Left kidney (tissue), 8 donors: ENCODE results near the gene JPH3. TPM values are rescaled to one million over a fixed set of nuclear protein-coding genes. Genes with fewer than 3 reads are reported as not detected.
A peak's percentile ranks its signal among the peaks of the same experiment; 100 is the strongest.

ENCODE experiments used
- DNase-seq: peaks from one replicate; pipeline ENCODE4 v3.0.0-alpha.2; 2013
- long read RNA-seq, 8 donors: transcript quantifications; one replicate each; lab custom pipeline, GENCODE V29; 2026
- polyA plus RNA-seq: library from polyadenylated mRNA; unstranded; fragments of 120-200 nt; gene quantifications from one replicate; pipeline ENCODE4 v1.2.1, GENCODE V29; 2013; ENCODE audit not compliant: insufficient read length

JPH3 gene
- polyA plus RNA-seq: 0.76 TPM
- long read RNA-seq, donor 1: 0 reads
- long read RNA-seq, donor 2: 0 reads
- long read RNA-seq, donor 3: 0 reads
- long read RNA-seq, donor 4: 0 reads
- long read RNA-seq, donor 5: 0 reads
- long read RNA-seq, donor 6: 0 reads
- long read RNA-seq, donor 7: 0 reads
- long read RNA-seq, donor 8: 0 reads

- DNase-seq: no peak
These were observed at the start of gene JPH3 for GRCh38 chr16:87602001-87602775. Gene JPH3 (plus strand): TSS chr16:87602508. CDS start chr16:87603147, 639 bp downstream.

- DNase-seq: no peak
These were observed 49.3 kb upstream of the JPH3 start for GRCh38 chr16:87552772-87553573.

GRCh38 chr16:87554754-87555427 lies 47.4 kb upstream of the JPH3 start:
- no peak for DNase-seq

- DNase-seq: no peak
These were observed 46.7 kb upstream of the JPH3 start for GRCh38 chr16:87555647-87556046.

GRCh38 chr16:87556941-87557459 lies 45.3 kb upstream of the JPH3 start:
- peak; percentile 57 for DNase-seq

GRCh38 chr16:87558682-87559081 lies 43.6 kb upstream of the JPH3 start:
- DNase-seq: no peak

- no peak for DNase-seq
These were observed 42.4 kb upstream of the JPH3 start for GRCh38 chr16:87559945-87560344.

- DNase-seq: no peak
These were observed 41.7 kb upstream of the JPH3 start for GRCh38 chr16:87560428-87561199.

GRCh38 chr16:87561200-87562105 lies 40.9 kb upstream of the JPH3 start:
- no peak for DNase-seq

- no peak for DNase-seq
These were observed 40.1 kb upstream of the JPH3 start for GRCh38 chr16:87562201-87562600.

- no peak for DNase-seq
These were observed 39.3 kb upstream of the JPH3 start for GRCh38 chr16:87563022-87563421.

- DNase-seq: no peak
These were observed 38.4 kb upstream of the JPH3 start for GRCh38 chr16:87563714-87564523.

- no peak for DNase-seq
These were observed 37.9 kb upstream of the JPH3 start for GRCh38 chr16:87564524-87564778.

GRCh38 chr16:87569601-87570571 lies 32.4 kb upstream of the JPH3 start:
- DNase-seq: no peak

- DNase-seq: no peak
These were observed 31.8 kb upstream of the JPH3 start for GRCh38 chr16:87570572-87570937.

GRCh38 chr16:87570938-87571867 lies 31.1 kb upstream of the JPH3 start:
- no peak for DNase-seq

- DNase-seq: no peak
These were observed 30.5 kb upstream of the JPH3 start for GRCh38 chr16:87571868-87572244.
